HG03457 (cell line): ENCODE measurements around the gene NAA35.
"Not testable (repeated sequence)": the region's sequence is repeated elsewhere in the genome, so short reads cannot be mapped to it uniquely, and the experiment has no call there.

Source experiments
- ATAC-seq: cut with Tn5 transposase; IDR thresholded peaks from one replicate; pipeline ENCODE4 v1.9.1; 2021; ENCODE audit warnings: moderate number of reproducible peaks; ENCODE audit not compliant: unreplicated experiment

Gene NAA35

GRCh38 chr9:85943757-85944430 is 2.9 kb downstream of the NAA35 start:
- no peak for ATAC-seq

DNA sequence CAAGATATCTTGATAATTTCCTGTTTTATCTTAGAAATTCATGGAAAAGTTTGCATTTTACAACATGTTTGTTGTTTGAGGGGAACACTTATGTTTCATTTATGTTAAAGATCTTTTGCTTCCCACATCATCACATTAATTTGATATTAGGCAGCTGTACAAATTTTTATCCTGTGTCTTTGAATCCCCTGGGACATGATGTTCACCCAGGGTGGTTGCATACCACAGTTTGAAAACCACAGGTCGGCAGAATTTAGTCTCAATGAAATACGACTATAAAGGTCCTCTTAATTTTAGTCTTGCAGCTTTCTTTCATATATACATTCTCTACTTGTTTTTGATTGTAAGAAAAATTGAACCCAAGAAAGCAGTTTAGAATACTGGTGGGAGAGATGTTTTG is 3.7 kb downstream of the NAA35 start:
- no peak for ATAC-seq

- no peak for ATAC-seq
These were observed 8.8 kb downstream of the NAA35 start for GRCh38 chr9:85949586-85950335.

GRCh38 chr9:85959955-85960354 is 19.0 kb downstream of the NAA35 start:
- no peak for ATAC-seq

- ATAC-seq, result no peak
These were observed 19.7 kb downstream of the NAA35 start for GRCh38 chr9:85960688-85961093.

DNA sequence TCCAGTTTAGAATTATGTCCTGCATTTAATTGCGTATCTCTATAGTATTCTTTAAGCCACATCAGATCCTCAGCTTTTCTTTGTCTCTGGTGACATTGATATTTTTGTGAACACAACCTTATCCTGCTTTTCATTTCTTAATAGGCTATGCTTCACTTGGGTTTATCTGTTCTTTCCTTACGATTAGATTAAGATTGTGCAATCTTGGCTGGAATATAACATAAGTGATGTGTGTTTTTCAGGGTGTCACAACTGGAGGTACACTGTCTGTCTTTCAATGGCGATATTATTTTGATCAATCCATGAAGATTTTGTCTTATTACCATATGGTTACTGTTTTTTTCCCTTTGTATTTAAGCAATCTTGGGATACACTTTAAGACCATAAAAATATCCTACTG is 23.6 kb downstream of the NAA35 start:
- no peak for ATAC-seq

- ATAC-seq, result no peak
These were observed 24.0 kb downstream of the NAA35 start for GRCh38 chr9:85964949-85965348.

- ATAC-seq, result no peak
These were observed 28.8 kb downstream of the NAA35 start for GRCh38 chr9:85969727-85970126.

DNA sequence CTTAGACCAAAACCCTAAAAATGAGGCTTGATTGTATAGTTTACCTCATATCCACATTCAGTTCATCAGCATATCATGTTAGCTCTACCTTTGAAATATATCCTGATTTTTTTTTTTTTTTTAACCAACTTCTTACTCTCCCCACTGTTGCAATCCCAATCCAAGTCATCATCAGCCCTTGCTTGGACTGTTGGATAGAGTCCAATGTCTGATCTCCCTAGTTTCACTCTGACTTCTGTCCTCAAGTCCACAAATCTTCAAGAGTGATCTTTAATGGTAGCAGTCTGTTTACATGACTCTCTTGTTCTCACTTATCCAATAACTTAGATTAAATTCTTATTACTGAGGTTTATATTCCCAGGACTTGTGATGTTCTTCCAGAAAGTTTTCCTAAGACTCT is 30.8 kb downstream of the NAA35 start:
- no peak for ATAC-seq

GRCh38 chr9:85973238-85973637 is 32.3 kb downstream of the NAA35 start:
- no peak for ATAC-seq

DNA sequence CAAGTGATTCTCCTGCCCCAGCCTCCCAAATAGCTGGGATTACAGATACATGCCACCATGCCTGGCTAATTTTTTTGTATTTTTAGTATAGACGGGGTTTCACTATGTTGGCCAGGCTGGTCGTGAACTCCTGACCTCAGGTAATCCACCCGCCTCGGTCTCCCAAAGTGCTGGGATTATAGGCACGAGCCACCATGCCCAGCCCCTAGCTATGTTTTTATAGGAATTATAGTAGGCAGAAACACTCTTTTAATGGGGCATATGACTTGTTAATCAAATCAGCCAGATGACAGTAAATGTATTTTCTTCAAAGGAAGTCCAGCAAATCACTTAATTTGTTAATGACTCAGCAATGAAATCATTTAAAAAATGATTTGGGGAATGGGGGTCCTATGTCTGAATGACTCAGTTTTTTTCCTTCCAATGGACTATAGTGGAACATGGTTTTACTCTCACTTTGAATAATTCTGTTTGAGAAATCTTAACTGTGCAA is 33.2 kb downstream of the NAA35 start:
- ATAC-seq, result not testable (repeated sequence)

GRCh38 chr9:85978496-85978895 is 37.5 kb downstream of the NAA35 start:
- no peak for ATAC-seq

- ATAC-seq, result no peak
These were observed 40.4 kb downstream of the NAA35 start for GRCh38 chr9:85981369-85981768.

- no peak for ATAC-seq
These were observed 43.5 kb downstream of the NAA35 start for GRCh38 chr9:85984457-85984856.

- ATAC-seq, result no peak
These were observed 46.3 kb downstream of the NAA35 start for GRCh38 chr9:85987236-85987635.

DNA sequence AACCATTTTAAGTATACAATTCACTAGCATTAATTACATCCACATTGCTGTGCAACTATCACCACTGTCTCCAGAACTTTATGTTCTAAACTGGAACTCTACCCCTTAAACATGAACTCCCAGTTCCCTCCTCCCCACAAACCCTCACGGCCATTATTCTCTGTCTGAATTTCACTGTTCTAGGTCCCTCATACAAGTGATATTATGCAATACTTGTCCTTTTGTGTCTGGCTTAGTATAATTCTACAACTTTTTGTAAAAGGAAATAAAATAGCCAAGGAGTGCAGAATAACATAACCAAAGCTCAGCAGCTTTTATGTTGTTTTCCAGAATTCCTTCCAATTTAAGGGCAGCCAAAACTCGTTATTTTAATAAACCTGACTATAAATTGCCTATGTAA is 53.2 kb downstream of the NAA35 start:
- no peak for ATAC-seq

GRCh38 chr9:85995097-85995496 is 54.2 kb downstream of the NAA35 start:
- no peak for ATAC-seq

DNA sequence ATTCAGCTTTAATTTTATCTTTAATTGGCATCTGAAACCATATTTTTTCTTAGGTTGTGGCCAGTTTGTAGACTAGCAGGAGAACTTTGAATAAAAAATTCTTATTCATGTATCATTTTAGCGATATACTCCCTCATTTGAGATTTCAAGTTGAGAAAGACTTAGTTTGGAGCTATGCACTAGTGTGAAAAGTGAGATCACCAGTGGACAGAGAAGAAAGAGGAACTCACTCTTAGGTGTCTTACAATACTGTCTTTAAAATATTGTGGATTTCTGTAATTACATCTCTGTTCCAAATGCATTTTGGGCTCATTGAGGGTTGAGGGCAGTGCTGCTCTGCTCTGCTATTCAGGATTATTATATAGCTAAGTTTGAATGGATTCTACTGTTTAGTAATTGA is 54.7 kb downstream of the NAA35 start:
- no peak for ATAC-seq

DNA sequence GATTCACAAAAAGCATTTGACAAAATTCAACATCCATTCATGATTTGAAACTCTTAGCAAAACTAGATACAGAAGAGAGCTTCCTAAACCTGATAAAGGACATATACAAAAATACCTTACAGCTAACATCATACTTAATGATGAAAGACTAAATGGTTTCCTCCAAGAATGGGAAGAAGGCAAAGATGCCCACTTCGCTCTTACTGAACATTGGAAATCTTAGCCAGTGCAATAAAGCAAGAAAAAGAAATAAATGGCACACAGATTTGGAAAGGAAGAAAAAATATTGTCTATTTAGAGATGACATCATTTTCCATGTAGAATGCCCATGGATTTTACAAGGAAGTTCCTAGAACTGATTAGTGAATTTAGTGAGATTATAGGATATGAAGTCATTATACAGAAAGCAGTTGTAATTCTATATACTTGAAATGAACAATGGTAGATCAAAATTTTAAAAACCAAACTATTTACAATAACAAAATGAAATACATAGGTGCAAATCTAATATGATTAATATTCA is 64.4 kb downstream of the NAA35 start:
- no peak for ATAC-seq

DNA sequence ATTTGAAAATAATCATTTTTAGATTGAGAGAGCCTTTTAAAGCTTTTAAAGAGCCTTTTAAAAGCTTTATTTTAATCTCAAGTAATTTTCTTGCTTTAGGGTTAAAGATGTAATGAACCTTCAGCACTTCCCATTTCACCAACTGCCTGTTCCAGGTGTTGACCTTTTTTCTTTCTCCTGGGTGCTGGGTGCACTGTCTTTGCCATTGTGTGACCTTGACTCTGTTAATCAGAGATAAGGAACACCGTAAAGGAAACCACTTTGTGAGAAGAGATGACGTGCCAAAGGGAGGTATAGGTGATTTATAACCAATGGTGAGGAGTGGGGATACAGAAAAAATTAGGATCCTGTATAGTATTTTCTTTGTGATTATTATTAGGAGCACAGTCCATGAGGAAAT is 68.2 kb downstream of the NAA35 start:
- no peak for ATAC-seq

GRCh38 chr9:86020731-86021130 is 79.8 kb downstream of the NAA35 start:
- no peak for ATAC-seq

DNA sequence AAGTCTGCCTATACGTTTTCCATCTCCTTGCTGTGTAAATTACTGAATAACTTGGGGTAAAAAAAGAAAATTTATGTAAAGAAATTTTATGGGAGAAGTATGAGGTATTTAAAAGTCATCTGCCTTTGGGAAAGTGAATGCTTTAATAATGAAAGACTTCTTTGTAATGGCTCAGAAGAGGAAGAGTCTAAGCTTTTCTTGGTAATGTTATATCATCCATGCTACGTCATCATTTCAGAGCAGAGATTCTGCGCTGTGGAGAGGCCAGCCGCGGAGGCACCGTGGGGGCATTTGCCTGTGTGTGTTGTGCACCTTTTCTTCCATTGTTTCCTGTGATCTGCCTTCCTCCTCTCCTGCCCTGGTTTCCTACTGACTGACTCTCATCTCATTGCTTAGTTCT is 80.2 kb downstream of the NAA35 start:
- no peak for ATAC-seq
